Stimulated activated effector memory CD8-positive, alpha-beta T cell treated with anti-CD3 and anti-CD28 coated beads, Interleukin-12 subunit alpha, Interleukin-12 subunit beta, amount 100 ng/mL, for 72 hours (primary cell): ENCODE data around the gene PFN1.
A peak's percentile ranks its signal among the peaks of the same experiment; 100 is the strongest.

Experiments used
- ATAC-seq: fragments of 150-1000 bp; cut with Tn5 transposase; 2 replicates; pipeline ENCODE4 v1.10.0; 2021
- DNase-seq, 2 donors: peaks; one replicate each; pipeline ENCODE4 v3.0.0; 2021 to 2022; ENCODE audit warnings: low spot score in 2 of 2
- H3K27ac Mint-ChIP-seq: one replicate; pipeline ENCODE4 v1.8.0; 2022; ENCODE audit warnings: mild to moderate bottlenecking, mixed read lengths
- H3K36me3 Mint-ChIP-seq: one replicate; pipeline ENCODE4 v1.8.0; 2022; ENCODE audit warnings: mild to moderate bottlenecking, mixed read lengths
- H3K4me1 Mint-ChIP-seq: one replicate; pipeline ENCODE4 v1.8.0; 2022; ENCODE audit warnings: mixed read lengths
- H3K4me3 Mint-ChIP-seq: one replicate; pipeline ENCODE4 v1.8.0; 2022; ENCODE audit warnings: mild to moderate bottlenecking, mixed read lengths
- H3K9me3 Mint-ChIP-seq: one replicate; pipeline ENCODE4 v1.8.0; 2022; ENCODE audit warnings: mixed read lengths

The PFN1 gene

DNA sequence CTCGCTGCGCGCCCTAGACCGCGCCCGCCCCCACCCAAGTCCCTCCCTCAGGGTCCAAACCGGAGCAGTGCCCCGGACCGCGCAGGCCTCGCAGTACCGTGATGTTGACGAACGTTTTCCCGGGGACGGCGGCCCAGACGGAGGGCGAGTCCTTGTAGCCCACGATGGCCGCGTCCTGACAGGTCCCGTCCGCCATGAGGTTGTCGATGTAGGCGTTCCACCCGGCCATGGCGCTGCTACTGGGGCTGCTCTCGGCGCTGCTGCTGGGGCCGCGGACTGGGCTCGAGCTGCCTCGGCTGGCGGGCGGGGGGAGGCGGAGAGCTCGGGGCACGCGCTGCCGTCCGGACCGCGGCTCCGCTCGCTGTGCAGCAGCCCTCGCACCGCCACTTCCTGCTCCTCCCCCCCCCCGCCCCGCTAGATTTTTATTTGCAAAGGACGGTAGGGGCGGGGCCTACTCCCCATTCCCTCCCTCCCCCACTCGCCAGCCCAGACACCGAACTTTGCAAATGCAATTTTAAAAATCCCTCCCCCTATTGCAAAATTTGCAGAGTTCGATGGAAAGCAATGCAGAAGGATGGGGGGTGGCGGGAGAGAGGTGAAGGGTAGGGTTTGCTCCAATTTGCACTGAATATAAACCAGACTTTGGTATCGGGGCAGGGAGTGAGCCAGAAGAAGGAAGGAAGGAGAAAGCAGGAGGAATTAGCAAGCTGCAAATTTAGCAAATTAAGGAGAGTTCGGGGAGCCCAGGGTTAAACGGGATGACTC lies at the start of gene PFN1:
PFN1 (minus strand) TSS at position 365 of the 765 bp plus-strand sequence; CDS start at position 229, 136 bp downstream.
- ATAC-seq: peak; percentile 49
- DNase-seq: peak; percentile 66 to 88
- H3K9me3 Mint-ChIP-seq: no peaks in the 10 kb centered on the region
- H3K27ac Mint-ChIP-seq: peak within 1 kb of the TSS; percentile 99
- H3K4me1 Mint-ChIP-seq: peaks cover 61% of the 10 kb centered on the region
- peak within 1 kb of the TSS; percentile 93 for H3K4me3 Mint-ChIP-seq
- peaks cover 65% of the 10 kb centered on the region for H3K36me3 Mint-ChIP-seq

- Mint-ChIP-seq H3K4me3 (peak within 1 kb of the TSS; percentile 89), H3K27ac (peak within 1 kb of the TSS; percentile 36), H3K9me3 (no peaks in the 10 kb centered on the region), H3K36me3 (peaks cover 26% of the 10 kb centered on the region), H3K4me1 (peaks cover 43% of the 10 kb centered on the region)
- DNase-seq (peak; percentile 91 to 96), ATAC-seq (peak; percentile 93)
Measured at GRCh38 chr17:4997302-4998026, 49.1 kb upstream of the PFN1 start, which contains the start of the genes INCA1 and KIF1C. TSS of gene INCA1 (minus strand) at chr17:4997522. CDS start at chr17:4994437, 3,085 bp downstream. TSS of gene KIF1C (plus strand) at chr17:4997950. CDS start at chr17:5000247, 2,297 bp downstream.

DNA sequence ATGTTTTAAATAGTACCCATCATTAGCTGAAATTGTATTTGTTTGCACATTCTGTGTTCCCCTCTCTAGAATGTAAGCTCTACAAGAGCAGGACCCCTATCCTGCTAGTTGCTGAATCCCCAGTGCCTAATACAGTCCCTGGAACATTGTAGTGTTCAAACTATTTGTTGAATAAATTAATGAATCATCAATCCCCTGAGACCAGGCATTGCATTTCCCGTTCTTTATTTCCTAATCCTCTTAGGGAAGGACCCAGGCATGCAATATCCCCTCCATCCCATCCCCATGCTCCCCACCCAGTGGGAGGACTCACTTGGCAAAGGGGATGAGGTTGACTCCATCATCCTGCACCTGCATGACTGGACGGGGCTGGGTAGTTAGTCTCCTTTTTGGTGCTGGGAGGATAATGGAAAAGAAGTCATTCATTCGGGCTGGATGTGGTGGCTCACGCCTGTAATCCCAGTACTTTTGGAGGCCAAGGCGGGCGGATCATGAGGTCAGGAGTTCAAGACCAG lies 45.8 kb upstream of the PFN1 start:
- Mint-ChIP-seq H3K36me3 (peaks cover 5% of the 10 kb centered on the region), H3K9me3 (no peaks in the 10 kb centered on the region), H3K27ac (no peak overlapping the region), H3K4me3 (no peak overlapping the region), H3K4me1 (peaks cover 38% of the 10 kb centered on the region)
- DNase-seq: no peak
- ATAC-seq: no peak

- peaks cover 49% of the 10 kb centered on the region for H3K4me1 Mint-ChIP-seq
- no peaks in the 10 kb centered on the region for H3K9me3 Mint-ChIP-seq
- peaks cover 35% of the 10 kb centered on the region for H3K36me3 Mint-ChIP-seq
- ATAC-seq (peak; percentile 3), DNase-seq (no peak)
- peak overlapping the region; percentile 96 for H3K27ac Mint-ChIP-seq
- peak overlapping the region; percentile 96 for H3K4me3 Mint-ChIP-seq
Measured at GRCh38 chr17:4987767-4988567, 39.6 kb upstream of the PFN1 start.

DNA sequence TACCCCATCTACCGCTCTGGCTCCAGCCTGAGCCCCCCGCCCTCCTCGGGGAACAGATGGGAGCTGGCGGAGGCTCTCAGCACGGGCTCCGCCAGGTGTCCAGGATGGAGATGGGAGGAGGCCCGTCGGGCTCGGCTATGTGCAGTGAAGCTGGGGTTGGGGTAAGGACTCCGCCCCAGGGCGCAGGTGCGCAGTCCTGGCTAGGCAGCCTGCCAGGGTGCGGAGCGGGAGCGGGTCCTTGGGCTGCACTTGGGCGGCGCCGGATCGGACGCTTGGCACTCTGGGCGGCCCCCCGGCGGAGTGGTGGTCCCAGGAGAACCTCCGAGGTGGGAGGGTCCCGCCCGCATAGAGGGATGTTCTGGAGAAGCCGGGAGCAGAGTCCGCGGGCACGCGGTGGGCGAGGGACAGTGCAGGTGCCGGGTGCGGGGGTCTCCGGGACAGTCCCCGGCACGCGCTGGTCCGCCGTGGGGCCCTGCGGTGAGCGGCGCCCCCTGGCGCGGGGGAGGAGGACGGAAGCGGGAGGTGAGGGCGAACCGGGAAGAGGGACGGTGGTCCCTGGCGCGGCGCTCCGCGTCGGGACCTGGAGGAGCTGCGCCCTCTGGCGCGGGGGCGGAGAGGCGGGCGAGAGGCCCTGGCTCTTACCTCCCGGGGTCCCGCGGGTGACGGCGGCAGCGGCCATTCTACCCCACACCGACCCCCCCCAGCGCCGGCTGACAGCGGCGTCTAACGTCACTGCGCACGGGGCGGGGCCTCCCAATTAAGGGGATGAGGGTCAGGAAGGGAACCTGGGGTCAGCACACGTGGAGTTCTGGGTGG lies 38.8 kb upstream of the PFN1 start, which contains the start of gene CAMTA2:
CAMTA2 (minus strand) TSS at position 725 of the 816 bp plus-strand sequence. CDS start 1,453 bp downstream, outside the sequence.
- no peaks in the 10 kb centered on the region for H3K9me3 Mint-ChIP-seq
- DNase-seq: peak; percentile 75 to 94
- H3K27ac Mint-ChIP-seq: peak within 1 kb of the TSS; percentile 96
- H3K36me3 Mint-ChIP-seq: peaks cover 43% of the 10 kb centered on the region
- H3K4me3 Mint-ChIP-seq: peak within 1 kb of the TSS; percentile 96
- ATAC-seq: peak; percentile 91
- peaks cover 57% of the 10 kb centered on the region for H3K4me1 Mint-ChIP-seq

- Mint-ChIP-seq H3K36me3 (peaks cover 50% of the 10 kb centered on the region), H3K4me3 (peak overlapping the region; percentile 96), H3K27ac (peak overlapping the region; percentile 96), H3K9me3 (no peaks in the 10 kb centered on the region), H3K4me1 (peaks cover 59% of the 10 kb centered on the region)
- ATAC-seq (no peak), DNase-seq (no peak)
Measured at GRCh38 chr17:4986403-4986802, 38.1 kb upstream of the PFN1 start.

GRCh38 chr17:4982305-4982704 lies 34.0 kb upstream of the PFN1 start:
- peak overlapping the region; percentile 74 for H3K27ac Mint-ChIP-seq
- DNase-seq (no peak), ATAC-seq (no peak)
- H3K4me1 Mint-ChIP-seq: peaks cover 53% of the 10 kb centered on the region
- no peaks in the 10 kb centered on the region for H3K9me3 Mint-ChIP-seq
- no peak overlapping the region for H3K4me3 Mint-ChIP-seq
- peaks cover 55% of the 10 kb centered on the region for H3K36me3 Mint-ChIP-seq

DNA sequence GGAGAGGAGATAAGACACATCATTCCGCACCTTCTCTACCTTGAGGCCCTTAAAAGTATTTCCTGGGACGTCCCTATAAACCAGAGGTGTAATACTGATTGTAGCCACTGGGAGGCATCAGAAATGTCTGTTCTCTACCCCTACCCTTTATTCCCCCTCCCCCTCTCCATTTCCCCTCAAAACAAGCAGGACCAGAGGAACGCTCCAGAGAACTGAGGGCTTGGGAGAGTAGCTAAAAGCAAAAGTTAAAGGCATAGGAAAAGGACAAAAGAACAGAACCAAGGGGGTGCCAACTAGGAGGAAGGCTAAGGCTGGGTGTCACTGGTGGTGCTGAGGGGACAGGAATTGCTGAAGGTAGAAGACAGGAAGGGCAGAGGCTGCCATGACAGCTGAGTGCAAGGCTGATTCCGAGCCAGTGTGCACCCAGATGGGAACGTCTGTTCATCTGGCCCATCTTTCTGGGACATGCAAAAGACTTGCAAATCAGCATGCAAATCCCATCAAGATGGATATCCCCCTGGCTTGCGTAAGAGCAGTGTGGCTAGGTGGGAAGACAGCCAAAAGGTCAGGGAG lies 32.4 kb upstream of the PFN1 start:
- peak; percentile 38 to 76 for DNase-seq

DNA sequence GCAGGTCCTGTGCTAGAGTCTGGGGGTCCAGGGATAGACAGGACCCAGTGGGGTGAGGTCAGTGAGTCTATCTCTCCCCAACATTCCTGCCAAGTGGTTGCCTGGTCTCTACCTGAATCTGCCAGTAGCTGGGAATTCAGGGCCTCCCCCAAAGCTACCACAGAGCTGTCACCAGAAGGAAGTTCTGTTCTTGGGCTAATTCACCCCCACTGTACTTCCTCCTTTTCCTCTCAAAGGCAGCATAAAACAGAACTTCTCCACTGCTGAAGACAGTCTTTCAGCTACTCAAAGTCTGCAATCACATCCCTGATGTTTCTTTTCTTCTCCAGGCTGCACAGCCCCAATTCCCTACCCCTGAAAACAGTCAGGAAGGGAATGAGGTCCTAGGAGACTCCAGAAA lies 30.4 kb upstream of the PFN1 start:
- Mint-ChIP-seq H3K9me3 (no peaks in the 10 kb centered on the region), H3K27ac (no peak overlapping the region), H3K36me3 (peaks cover 32% of the 10 kb centered on the region), H3K4me1 (peaks cover 47% of the 10 kb centered on the region), H3K4me3 (no peak overlapping the region)
- DNase-seq (no peak), ATAC-seq (no peak)

More for the DNA sequence above, 32.4 kb upstream of the PFN1 start:
- Mint-ChIP-seq H3K36me3 (peaks cover 49% of the 10 kb centered on the region), H3K4me3 (no peak overlapping the region), H3K9me3 (no peaks in the 10 kb centered on the region), H3K4me1 (peaks cover 40% of the 10 kb centered on the region), H3K27ac (peak overlapping the region; percentile 48)
- peak; percentile 76 for ATAC-seq

GRCh38 chr17:4974115-4974670 lies 25.9 kb upstream of the PFN1 start:
- Mint-ChIP-seq H3K36me3 (no peaks in the 10 kb centered on the region), H3K4me3 (no peak overlapping the region), H3K4me1 (peaks cover 10% of the 10 kb centered on the region), H3K27ac (peak overlapping the region; percentile 24), H3K9me3 (no peaks in the 10 kb centered on the region)
- no peak for DNase-seq
- no peak for ATAC-seq

DNA sequence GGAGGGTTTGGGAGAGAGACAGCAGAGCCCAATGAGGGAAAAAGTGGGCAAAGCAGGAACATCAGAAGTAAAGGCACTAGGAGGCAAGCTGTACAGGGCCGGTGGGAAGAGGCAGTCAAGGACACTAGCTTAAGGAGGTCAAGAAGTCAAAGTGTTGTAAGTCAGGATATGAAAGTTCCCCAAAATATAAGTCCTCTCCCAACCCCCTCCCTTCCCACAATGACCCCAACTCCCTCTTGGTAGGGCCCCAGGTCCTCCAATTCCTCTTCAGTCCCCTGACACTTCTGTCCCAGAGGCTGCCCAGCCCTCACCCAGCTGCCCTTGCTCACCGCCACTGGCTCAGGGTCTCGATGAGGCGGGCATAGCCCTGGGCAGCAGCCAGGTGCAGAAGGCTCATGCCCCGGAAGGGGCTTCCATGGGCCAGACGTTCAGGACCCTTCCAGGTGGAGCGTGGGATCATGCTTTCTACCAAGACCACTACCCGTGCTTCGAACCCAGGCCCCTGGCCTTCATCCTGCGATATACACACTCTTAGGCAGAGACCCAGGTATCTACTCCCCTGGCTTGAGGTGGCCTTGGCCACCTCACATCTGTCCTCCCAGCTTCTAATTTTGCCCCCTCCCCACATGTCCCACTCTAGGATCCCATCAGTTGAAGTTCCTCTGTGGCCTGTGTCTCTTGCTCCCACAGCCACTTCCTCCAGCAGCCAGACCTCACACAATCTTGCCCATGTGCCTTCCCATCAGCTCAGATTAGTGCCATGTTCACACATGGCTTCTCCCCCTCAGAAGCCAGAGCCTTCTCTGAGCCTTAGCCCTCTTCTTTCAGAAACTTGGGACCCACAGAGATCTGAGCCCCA lies 25.2 kb upstream of the PFN1 start:
- ATAC-seq: no peak
- DNase-seq: no peak
- no peaks in the 10 kb centered on the region for H3K9me3 Mint-ChIP-seq
- H3K27ac Mint-ChIP-seq: peak overlapping the region; percentile 24
- H3K4me1 Mint-ChIP-seq: peaks cover 9% of the 10 kb centered on the region
- H3K36me3 Mint-ChIP-seq: no peaks in the 10 kb centered on the region
- H3K4me3 Mint-ChIP-seq: no peak overlapping the region

DNA sequence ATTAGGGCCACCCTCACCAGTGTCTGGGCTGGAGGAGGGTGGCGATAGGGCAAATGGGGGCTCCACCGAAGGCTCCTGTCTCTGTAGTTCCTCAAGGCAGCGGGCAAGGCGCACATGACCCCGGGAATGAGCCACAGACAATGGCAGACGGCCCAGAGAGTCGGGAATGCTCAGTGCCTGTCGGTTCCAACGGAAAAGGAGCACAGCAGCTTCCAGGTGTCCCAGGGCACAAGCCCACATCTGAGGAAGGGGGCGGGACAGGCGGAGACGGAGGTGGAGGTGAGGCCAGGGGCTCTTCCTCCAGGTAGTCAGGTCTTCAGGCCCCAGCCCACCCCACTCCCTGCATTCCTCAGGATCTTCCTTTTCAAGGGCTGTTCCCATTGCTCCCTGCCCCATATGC lies 24.4 kb upstream of the PFN1 start:
- H3K9me3 Mint-ChIP-seq: no peaks in the 10 kb centered on the region
- no peaks in the 10 kb centered on the region for H3K36me3 Mint-ChIP-seq
- no peak for DNase-seq

GRCh38 chr17:4972322-4972721 lies 24.0 kb upstream of the PFN1 start:
- Mint-ChIP-seq H3K9me3 (no peaks in the 10 kb centered on the region), H3K27ac (peak overlapping the region; percentile 24), H3K36me3 (no peaks in the 10 kb centered on the region), H3K4me3 (no peak overlapping the region), H3K4me1 (peaks cover 9% of the 10 kb centered on the region)
- ATAC-seq (no peak), DNase-seq (no peak)

More for the DNA sequence above, 24.4 kb upstream of the PFN1 start:
- ATAC-seq: no peak
- Mint-ChIP-seq H3K4me1 (peaks cover 9% of the 10 kb centered on the region), H3K27ac (peak overlapping the region; percentile 24), H3K4me3 (no peak overlapping the region)
